Trophoblast cell (in vitro differentiated cells and primary cell): ENCODE data around the gene SULT4A1.

Source experiments
- DNase-seq, 2 donors: peaks; one replicate each; pipeline ENCODE4 v3.0.0-alpha.2; 2016
- H2AFZ ChIP-seq: 2 replicates; pipeline ENCODE4 v1.6.1; 2013; ENCODE audit warnings: low read length, moderate library complexity, mild to moderate bottlenecking; ENCODE audit not compliant: insufficient read depth, poor library complexity
- H2AK5ac ChIP-seq: 2 replicates; pipeline ENCODE4 v1.6.1; 2013; ENCODE audit warnings: mild to moderate bottlenecking, low read length
- H2BK120ac ChIP-seq: 2 replicates; pipeline ENCODE4 v1.6.1; 2013; ENCODE audit warnings: low read length, mild to moderate bottlenecking, moderate library complexity; ENCODE audit not compliant: insufficient read depth, poor library complexity
- H2BK12ac ChIP-seq: 2 replicates; pipeline ENCODE4 v1.6.1; 2013; ENCODE audit warnings: mild to moderate bottlenecking, low read length, moderate library complexity
- H2BK5ac ChIP-seq: 2 replicates; pipeline ENCODE4 v1.6.1; 2013; ENCODE audit warnings: low read length, low read depth, moderate library complexity, mild to moderate bottlenecking; ENCODE audit not compliant: poor library complexity
- H3K14ac ChIP-seq: 2 replicates; pipeline ENCODE4 v1.6.1; 2013; ENCODE audit warnings: mild to moderate bottlenecking, low read length
- H3K18ac ChIP-seq: 2 replicates; pipeline ENCODE4 v1.6.1; 2013; ENCODE audit warnings: mild to moderate bottlenecking, low read length
- H3K23ac ChIP-seq: 2 replicates; pipeline ENCODE4 v1.6.1; 2013; ENCODE audit warnings: low read length
- H3K27ac ChIP-seq: 2 replicates; pipeline ENCODE4 v1.5.1; 2013; ENCODE audit warnings: low read depth, mild to moderate bottlenecking, inconsistent platforms, low read length, moderate library complexity
- H3K27me3 ChIP-seq: 2 replicates; pipeline ENCODE4 v1.6.1; 2013; ENCODE audit warnings: inconsistent platforms, mild to moderate bottlenecking, low read length, moderate library complexity; ENCODE audit not compliant: insufficient read depth
- H3K36me3 ChIP-seq, 2 experiments: 1 replicate in 1 of 2; 2 replicates in 1 of 2; pipeline ENCODE4 v1.6.1; 2013; ENCODE audit warnings: low read length in 2 of 2, mild to moderate bottlenecking in 2 of 2, moderate library complexity in 1 of 2; ENCODE audit not compliant: insufficient read depth in 2 of 2, control insufficient read depth in 1 of 2
- H3K4ac ChIP-seq: 2 replicates; pipeline ENCODE4 v1.6.1; 2013; ENCODE audit warnings: low read depth, mild to moderate bottlenecking, low read length, moderate library complexity
- H3K4me1 ChIP-seq, 2 experiments: 1 replicate in 1 of 2; 2 replicates in 1 of 2; pipeline ENCODE4 v1.6.1; 2013; ENCODE audit warnings: low read length in 2 of 2, mild to moderate bottlenecking in 2 of 2, moderate library complexity in 1 of 2; ENCODE audit not compliant: insufficient read depth in 2 of 2, control insufficient read depth in 1 of 2
- H3K4me2 ChIP-seq: 2 replicates; pipeline ENCODE4 v1.6.1; 2013; ENCODE audit warnings: inconsistent platforms, mild to moderate bottlenecking, low read length, moderate library complexity
- H3K4me3 ChIP-seq: 2 replicates; pipeline ENCODE4 v1.5.1; 2013; ENCODE audit warnings: mild to moderate bottlenecking, low read depth, low read length, inconsistent platforms
- H3K79me1 ChIP-seq: one replicate; pipeline ENCODE4 v1.6.1; 2013; ENCODE audit warnings: low read length
- H3K79me2 ChIP-seq: 2 replicates; pipeline ENCODE4 v1.6.1; 2013; ENCODE audit warnings: low read length, mild to moderate bottlenecking; ENCODE audit not compliant: control insufficient read depth, insufficient read depth, poor library complexity
- H3K9ac ChIP-seq: 2 replicates; pipeline ENCODE4 v1.6.1; 2013; ENCODE audit warnings: mild to moderate bottlenecking, low read length
- H3K9me3 ChIP-seq: 2 replicates; pipeline ENCODE4 v1.6.1; 2013; ENCODE audit warnings: low read depth, mild to moderate bottlenecking, control low read depth, inconsistent platforms, low read length; ENCODE audit not compliant: insufficient read depth
- H4K12ac ChIP-seq: 2 replicates; pipeline ENCODE4 v1.6.1; 2013; ENCODE audit warnings: low read depth, mild to moderate bottlenecking, low read length, moderate library complexity
- H4K8ac ChIP-seq: 2 replicates; pipeline ENCODE4 v1.6.1; 2013; ENCODE audit warnings: low read depth, mild to moderate bottlenecking, low read length, moderate library complexity
- H4K91ac ChIP-seq: one replicate; pipeline ENCODE4 v1.6.1; 2013; ENCODE audit warnings: low read depth, mild to moderate bottlenecking, low read length, moderate library complexity
- WGBS: extraction: QIAGEN DNeasy Blood & Tissue Kit; methylation state at CpG from one replicate; pipeline ENCODE4 v1.1.7; 2013; ENCODE audit warnings: missing lambda C conversion rate; ENCODE audit not compliant: insufficient read length, insufficient coverage; ENCODE audit errors: extremely low coverage; 5-methylcytosine and 5-hydroxymethylcytosine counted together

Gene SULT4A1

GRCh38 chr22:43838161-43838560 lies 24.2 kb downstream of the SULT4A1 start:
- H3K9me3 ChIP-seq: peaks cover 2% of the 10 kb centered on the region
- H3K79me1 ChIP-seq: no peaks in the 10 kb centered on the region
- no peak overlapping the region for H2BK5ac ChIP-seq
- no peak overlapping the region for H3K14ac ChIP-seq
- H2AFZ ChIP-seq: no peak overlapping the region
- no peak overlapping the region for H3K4ac ChIP-seq
- H3K4me3 ChIP-seq: no peak overlapping the region
- no peak overlapping the region for H2AK5ac ChIP-seq
- WGBS: no CpG with 5 or more reads among the region's 10 CpGs
- H2BK120ac ChIP-seq: no peak overlapping the region
- DNase-seq: no peak
- H3K4me2 ChIP-seq: no peak overlapping the region
- H3K36me3 ChIP-seq: no peaks in the 10 kb centered on the region
- H2BK12ac ChIP-seq: no peak overlapping the region
- no peak overlapping the region for H3K18ac ChIP-seq
- no peak overlapping the region for H3K27ac ChIP-seq
- no peaks in the 10 kb centered on the region for H3K79me2 ChIP-seq
- H3K27me3 ChIP-seq: no peaks in the 10 kb centered on the region
- no peak overlapping the region for H4K91ac ChIP-seq
- H4K8ac ChIP-seq: no peak overlapping the region
- H3K9ac ChIP-seq: no peak overlapping the region
- no peak overlapping the region for H4K12ac ChIP-seq
- no peak overlapping the region for H3K23ac ChIP-seq
- no peaks in the 10 kb centered on the region for H3K4me1 ChIP-seq

- H3K4me1 ChIP-seq: no peaks in the 10 kb centered on the region
- no peak overlapping the region for H2AK5ac ChIP-seq
- no peak overlapping the region for H4K12ac ChIP-seq
- no peaks in the 10 kb centered on the region for H3K79me2 ChIP-seq
- H3K18ac ChIP-seq: no peak overlapping the region
- no peak overlapping the region for H3K14ac ChIP-seq
- H3K9me3 ChIP-seq: peaks cover 2% of the 10 kb centered on the region
- no peak overlapping the region for H3K4ac ChIP-seq
- no peak overlapping the region for H2BK120ac ChIP-seq
- no peaks in the 10 kb centered on the region for H3K27me3 ChIP-seq
- H4K91ac ChIP-seq: no peak overlapping the region
- no peak overlapping the region for H3K4me3 ChIP-seq
- no peak overlapping the region for H3K23ac ChIP-seq
- no peaks in the 10 kb centered on the region for H3K36me3 ChIP-seq
- no peak overlapping the region for H3K27ac ChIP-seq
- no CpG with 5 or more reads among the region's 9 CpGs for WGBS
- H2AFZ ChIP-seq: no peak overlapping the region
- H4K8ac ChIP-seq: no peak overlapping the region
- no peak overlapping the region for H2BK5ac ChIP-seq
- H3K4me2 ChIP-seq: no peak overlapping the region
- DNase-seq: no peak
- no peaks in the 10 kb centered on the region for H3K79me1 ChIP-seq
- no peak overlapping the region for H2BK12ac ChIP-seq
- H3K9ac ChIP-seq: no peak overlapping the region
Observed at GRCh38 chr22:43837666-43838065, 24.6 kb downstream of the SULT4A1 start.

- H4K12ac ChIP-seq: no peak overlapping the region
- H2AK5ac ChIP-seq: no peak overlapping the region
- no peak overlapping the region for H3K27ac ChIP-seq
- no peak overlapping the region for H2AFZ ChIP-seq
- H3K27me3 ChIP-seq: no peaks in the 10 kb centered on the region
- H3K4me3 ChIP-seq: no peak overlapping the region
- H3K23ac ChIP-seq: no peak overlapping the region
- H3K4me1 ChIP-seq: no peaks in the 10 kb centered on the region
- H4K8ac ChIP-seq: no peak overlapping the region
- no peak overlapping the region for H2BK120ac ChIP-seq
- no peak overlapping the region for H3K9ac ChIP-seq
- H3K4ac ChIP-seq: no peak overlapping the region
- no peaks in the 10 kb centered on the region for H3K79me1 ChIP-seq
- no peak for DNase-seq
- H2BK12ac ChIP-seq: no peak overlapping the region
- no CpG with 5 or more reads among the region's 13 CpGs for WGBS
- no peaks in the 10 kb centered on the region for H3K36me3 ChIP-seq
- H3K9me3 ChIP-seq: no peaks in the 10 kb centered on the region
- no peak overlapping the region for H3K18ac ChIP-seq
- H4K91ac ChIP-seq: no peak overlapping the region
- H3K79me2 ChIP-seq: no peaks in the 10 kb centered on the region
- H3K14ac ChIP-seq: no peak overlapping the region
- H3K4me2 ChIP-seq: no peak overlapping the region
- no peak overlapping the region for H2BK5ac ChIP-seq
Observed at GRCh38 chr22:43835736-43836135, 26.6 kb downstream of the SULT4A1 start.

- no CpG with 5 or more reads among the region's 12 CpGs for WGBS
- H3K79me1 ChIP-seq: no peaks in the 10 kb centered on the region
- H2AFZ ChIP-seq: no peak overlapping the region
Observed at GRCh38 chr22:43835166-43835565, 27.1 kb downstream of the SULT4A1 start.

More at GRCh38 chr22:43835166-43835565, 27.1 kb downstream of the SULT4A1 start:
- Histone ChIP-seq H3K4me3 (no peak overlapping the region), H3K4ac (no peak overlapping the region), H4K91ac (no peak overlapping the region), H3K14ac (no peak overlapping the region), H3K27me3 (no peaks in the 10 kb centered on the region), H4K12ac (no peak overlapping the region), H3K18ac (no peak overlapping the region), H3K9me3 (peaks cover 2% of the 10 kb centered on the region), H3K9ac (no peak overlapping the region), H3K4me1 (no peaks in the 10 kb centered on the region), H3K23ac (no peak overlapping the region), H2AK5ac (no peak overlapping the region), H4K8ac (no peak overlapping the region), H3K79me2 (no peaks in the 10 kb centered on the region), H3K36me3 (no peaks in the 10 kb centered on the region), H2BK12ac (no peak overlapping the region), H3K4me2 (no peak overlapping the region), H3K27ac (no peak overlapping the region), H2BK5ac (no peak overlapping the region), H2BK120ac (no peak overlapping the region)
- no peak for DNase-seq
